IMR-90 (cell line): ENCODE results near the gene MRPL23.

Source experiments
- CHD1 ChIP-seq: IDR thresholded peaks from 2 replicates; pipeline ENCODE4 v1.6.1; 2012; ENCODE audit warnings: low read depth, low read length, improper control_type of control experiment
- CTCF ChIP-seq: conservative IDR thresholded peaks from 2 replicates; pipeline ENCODE4 v1.5.1; 2012; ENCODE audit warnings: mild to moderate bottlenecking, low read depth, low read length, improper control_type of control experiment
- MAFK ChIP-seq: IDR thresholded peaks from 2 replicates; pipeline ENCODE4 v1.6.1; 2012; ENCODE audit warnings: low read depth, low read length, improper control_type of control experiment
- POLR2A ChIP-seq: IDR thresholded peaks from 2 replicates; pipeline ENCODE4 v1.6.1; 2012; ENCODE audit warnings: mild to moderate bottlenecking, low read depth, low read length
- RAD21 ChIP-seq: IDR thresholded peaks from 2 replicates; pipeline ENCODE4 v1.6.1; 2012; ENCODE audit warnings: low read length, improper control_type of control experiment

- TF ChIP-seq POLR2A = no peak
- TF ChIP-seq CTCF = no peak
- no peak for TF ChIP-seq RAD21
- no peak for TF ChIP-seq MAFK
- TF ChIP-seq CHD1 = no peak
Measured at GRCh38 chr11:1925373-1926155, 21.6 kb upstream of the MRPL23 start.
